HG03460 (cell line): ENCODE results near the gene SCRG1.
A peak's percentile ranks its signal among the peaks of the same experiment; 100 is the strongest.

Source experiments
- ATAC-seq: cut with Tn5 transposase; IDR thresholded peaks from one replicate; pipeline ENCODE4 v1.9.1; 2021; ENCODE audit not compliant: unreplicated experiment

Gene SCRG1

DNA sequence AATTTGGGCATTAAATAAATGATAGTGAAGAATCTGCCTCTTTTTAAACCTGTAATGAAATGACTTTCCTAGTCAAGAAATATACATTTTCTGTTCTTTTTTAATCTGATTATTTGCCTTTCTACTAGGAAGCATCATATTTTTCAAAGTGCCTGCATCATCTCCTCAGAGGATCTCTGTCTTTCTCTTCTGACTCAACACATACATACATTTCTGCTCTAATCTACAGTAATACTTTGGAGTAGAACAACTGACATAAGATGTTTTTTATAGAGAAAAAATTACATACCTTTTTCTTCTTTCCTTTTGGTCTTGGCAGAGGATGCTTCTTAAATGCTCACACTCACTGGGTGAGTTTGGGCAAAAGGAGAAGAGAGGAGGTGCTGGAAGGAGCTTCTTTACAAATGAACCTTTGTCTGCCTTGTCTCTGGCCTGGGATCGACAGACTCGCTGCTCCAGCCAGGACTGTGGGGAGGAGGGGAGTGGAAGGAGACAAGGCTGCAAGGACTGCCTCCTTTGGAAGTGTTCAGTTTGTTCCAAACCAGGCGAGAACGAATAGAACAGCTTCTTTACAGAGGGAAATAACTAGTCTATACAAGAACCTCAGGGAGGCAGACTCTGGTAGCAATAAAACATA lies at the start of gene SCRG1:
Gene SCRG1, minus strand, starts transcription at position 338 of the 637 bp plus-strand sequence. CDS start 7,702 bp downstream, outside the sequence.
- no peak for ATAC-seq

DNA sequence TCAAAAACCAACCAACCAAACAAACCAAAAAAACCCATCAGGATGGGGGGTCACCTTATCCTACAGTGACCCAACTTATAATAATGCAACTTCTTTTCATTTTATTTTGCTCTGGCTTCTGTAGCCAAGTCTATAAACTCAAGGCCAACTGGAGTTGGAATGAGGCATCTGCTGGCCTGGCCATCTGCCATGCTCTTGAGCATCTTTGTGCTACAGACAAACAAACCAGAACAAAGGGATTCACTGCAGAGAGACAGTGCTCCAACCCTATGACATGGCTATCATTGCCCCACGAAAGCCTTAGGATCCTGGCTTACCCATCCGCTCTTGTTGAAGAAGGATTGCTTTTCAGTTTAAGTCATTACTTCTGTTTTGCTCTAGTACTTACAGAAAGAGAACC lies 49.2 kb upstream of the SCRG1 start:
- no peak for ATAC-seq

DNA sequence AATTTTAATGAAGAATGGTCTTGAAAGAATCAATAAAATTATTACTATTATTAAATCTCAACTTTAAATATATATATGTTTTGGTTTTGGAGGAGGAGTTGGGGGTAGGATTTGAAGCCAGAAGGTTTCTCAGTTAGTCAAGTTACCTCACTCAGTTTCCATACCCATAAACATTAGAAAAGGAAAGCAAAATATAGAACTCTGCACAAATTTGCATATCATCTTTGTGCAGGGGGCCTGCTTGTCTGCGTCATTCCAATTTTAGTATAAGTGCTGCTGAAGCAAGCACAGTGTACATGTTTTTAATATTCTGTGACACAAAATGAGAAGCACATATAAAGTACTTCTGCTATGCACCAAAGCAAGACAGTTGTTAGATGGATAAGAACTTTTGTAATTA lies 47.5 kb upstream of the SCRG1 start:
- peak; percentile 81 for ATAC-seq

DNA sequence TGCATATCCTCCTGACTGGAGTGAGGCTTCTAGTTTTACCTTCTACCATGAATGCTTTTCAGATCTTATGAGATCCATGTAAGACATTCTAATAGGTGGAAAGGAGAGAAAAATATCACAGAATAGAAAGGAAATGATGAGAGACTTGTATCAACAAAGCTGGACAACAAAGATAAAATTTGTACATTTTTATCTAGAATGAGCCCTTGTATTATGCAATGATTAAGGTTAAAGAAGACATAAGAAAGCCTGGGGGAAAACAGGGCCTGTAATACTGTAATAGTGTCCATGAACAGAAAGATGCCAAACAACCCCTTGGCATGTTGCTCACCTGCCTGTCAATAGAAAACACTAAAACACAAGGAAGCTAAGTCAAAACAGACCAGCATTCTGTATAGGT lies 44.2 kb upstream of the SCRG1 start:
- no peak for ATAC-seq

DNA sequence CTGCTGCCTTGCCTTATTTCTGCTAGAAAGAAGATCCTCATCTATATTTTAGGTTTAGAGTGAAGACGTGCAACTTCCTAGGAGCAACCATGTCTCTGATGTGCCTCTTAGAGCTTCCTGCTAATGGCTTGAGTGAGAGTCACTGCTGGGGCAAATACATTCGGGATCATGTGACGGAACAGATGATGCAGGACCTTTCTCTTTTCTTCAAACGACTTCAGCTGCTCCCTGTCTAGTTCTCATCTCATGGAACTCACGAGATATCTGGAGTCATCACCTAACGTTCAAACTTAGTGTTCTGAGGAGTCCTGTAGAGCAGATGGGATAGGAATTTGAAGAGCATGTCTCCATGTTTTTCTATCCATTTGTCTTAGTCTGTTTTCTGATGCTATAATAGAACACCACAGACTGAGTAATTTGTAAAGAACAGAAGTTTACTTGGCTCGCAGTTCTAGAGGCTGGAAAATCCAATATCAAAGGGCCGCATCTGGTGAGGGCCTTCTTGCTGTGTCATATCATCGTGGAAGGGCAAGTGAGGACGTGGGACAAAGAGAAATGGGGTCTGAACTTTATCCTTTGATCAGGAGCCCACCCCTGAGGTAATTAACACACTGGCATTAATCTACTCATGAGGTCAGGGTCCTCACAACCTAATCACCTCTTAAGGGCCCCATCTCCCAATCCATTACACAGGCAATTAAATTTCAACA lies 43.5 kb upstream of the SCRG1 start:
- no peak for ATAC-seq

DNA sequence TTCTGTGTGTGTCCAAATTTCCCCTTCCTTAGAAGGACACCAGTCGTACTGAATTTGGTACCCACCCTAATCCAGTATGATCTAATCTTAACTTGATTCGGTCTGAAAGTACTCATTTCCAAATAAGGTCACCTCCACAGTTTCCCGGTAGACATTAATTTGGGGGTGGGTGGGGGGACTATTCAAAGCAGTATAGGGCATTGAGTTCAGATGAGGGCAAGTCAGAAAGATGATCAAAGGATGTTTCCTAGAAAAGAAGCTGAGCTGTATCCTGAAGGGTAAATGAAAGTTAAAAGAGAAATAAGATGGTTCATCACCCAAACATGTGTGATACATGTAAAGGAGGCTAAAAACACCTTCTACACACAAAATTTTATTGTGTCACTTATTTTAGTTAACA lies 42.0 kb upstream of the SCRG1 start:
- no peak for ATAC-seq

DNA sequence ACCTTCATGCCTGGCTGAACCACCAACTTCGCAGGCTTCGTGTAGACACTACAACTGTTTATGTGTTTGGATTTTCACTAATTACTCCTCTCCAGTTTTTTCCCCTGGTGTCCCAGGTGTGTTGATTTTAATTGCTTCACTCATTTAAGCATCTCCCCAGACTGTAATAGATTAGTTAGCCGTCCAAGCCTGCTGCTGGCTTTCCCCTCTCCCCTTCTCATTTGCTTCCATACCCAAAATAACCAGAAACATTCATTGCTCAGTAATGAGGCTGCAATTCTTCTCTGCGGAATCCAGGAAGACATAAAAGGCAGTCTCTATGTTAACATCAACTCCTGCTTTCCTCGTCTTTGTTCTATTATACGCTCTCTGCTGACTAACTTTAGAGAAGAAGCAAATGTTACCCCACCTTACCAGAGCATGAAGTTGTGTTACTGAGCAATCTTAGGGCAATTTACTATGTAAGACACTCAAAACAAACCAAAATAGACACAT lies 37.9 kb upstream of the SCRG1 start:
- no peak for ATAC-seq

DNA sequence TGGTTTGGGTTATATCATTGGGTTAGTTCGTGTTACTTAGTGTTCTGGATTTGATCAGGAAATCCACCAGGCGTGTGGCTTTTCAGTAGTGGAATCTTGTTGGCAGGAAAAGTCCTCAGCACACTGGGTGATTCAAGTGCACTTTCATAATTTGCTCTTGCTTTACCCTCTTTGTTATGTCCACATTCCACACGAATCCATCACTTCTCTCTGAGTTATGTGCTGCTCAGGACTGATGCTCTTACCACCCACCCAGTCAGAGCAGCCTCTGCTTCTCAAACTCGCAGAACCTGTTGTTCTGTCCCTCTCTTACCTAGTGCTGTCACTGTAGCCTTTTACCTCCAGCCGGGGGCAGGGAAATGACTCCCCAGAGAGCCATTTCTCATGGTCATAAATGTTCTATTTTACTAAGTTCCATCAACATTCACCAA lies 37.2 kb upstream of the SCRG1 start:
- no peak for ATAC-seq

DNA sequence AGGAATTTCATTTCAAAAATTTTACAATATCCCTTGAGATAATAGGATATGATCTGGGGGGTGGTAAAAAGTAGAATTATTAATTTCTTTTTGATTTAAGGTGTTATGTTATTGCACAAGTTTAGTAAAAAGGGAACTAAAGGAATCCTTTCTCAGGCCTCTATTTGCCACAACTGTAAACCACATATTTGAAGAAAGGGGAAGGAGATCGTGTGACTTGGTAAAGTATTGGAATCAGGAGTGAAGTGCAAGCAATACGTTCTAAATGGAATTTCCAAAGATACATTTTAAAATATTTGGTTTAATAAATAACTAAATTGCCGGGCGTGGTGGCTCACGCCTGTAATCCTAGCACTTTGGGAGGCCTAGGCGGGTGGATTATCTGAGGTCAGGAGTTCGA lies 35.3 kb upstream of the SCRG1 start:
- ATAC-seq = no peak

DNA sequence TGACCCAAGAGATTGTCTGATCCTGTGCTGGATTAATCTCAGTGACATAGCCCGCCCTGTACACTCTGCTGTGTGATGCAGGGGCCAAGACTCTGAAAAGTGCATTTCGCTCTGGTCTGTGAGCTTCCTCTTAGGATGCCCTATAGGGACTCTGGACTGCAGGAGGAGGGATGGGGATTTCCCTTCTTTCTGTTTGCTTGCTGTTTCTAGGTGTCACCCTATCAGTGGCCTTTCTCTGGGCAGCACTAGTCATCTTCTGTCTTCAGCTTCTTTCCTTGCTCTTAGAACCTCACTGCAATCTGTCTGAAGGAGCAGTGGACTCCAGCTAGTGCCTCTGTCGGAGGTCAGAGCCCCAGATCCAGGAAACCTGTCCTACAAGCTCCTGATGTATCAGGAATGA lies 34.5 kb upstream of the SCRG1 start:
- ATAC-seq = no peak

DNA sequence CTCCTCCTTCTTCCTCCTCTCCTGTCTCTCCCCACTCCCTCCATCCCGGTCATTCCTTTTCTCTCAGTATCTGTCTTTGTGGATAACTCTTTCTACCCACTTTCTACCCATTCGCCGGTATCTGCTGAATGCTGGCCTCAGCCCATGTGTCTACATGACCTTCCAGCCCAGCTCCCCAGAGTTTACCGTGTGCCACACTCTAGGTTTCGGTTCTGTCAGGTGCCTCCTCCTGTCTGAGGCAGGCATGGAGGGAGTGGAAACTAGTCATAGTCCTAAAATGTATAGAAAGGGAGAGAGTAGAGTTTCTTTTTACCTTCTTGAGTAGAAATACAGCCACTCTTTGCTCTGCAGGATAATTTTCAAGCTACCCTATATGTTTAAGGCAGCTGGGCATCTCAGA lies 33.5 kb upstream of the SCRG1 start:
- no peak for ATAC-seq

DNA sequence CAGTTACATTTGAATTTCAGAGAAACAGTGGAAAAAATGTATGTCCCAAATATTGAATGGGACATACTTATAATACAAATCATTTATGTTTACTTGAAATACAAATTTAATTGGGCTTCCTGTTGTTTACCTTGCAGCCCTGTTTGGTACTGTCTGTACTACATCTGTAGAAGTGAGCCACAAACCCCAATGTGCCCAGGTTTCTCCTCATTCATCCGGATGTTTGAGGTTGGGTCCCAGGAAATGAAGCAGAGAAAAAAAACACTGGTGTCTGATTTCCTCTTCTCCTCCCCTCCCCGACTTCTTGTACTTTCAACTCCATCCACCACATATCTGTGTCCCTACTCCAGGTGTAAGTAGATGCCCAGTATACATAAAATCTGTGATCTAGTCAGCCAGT lies 27.1 kb upstream of the SCRG1 start:
- ATAC-seq = no peak

DNA sequence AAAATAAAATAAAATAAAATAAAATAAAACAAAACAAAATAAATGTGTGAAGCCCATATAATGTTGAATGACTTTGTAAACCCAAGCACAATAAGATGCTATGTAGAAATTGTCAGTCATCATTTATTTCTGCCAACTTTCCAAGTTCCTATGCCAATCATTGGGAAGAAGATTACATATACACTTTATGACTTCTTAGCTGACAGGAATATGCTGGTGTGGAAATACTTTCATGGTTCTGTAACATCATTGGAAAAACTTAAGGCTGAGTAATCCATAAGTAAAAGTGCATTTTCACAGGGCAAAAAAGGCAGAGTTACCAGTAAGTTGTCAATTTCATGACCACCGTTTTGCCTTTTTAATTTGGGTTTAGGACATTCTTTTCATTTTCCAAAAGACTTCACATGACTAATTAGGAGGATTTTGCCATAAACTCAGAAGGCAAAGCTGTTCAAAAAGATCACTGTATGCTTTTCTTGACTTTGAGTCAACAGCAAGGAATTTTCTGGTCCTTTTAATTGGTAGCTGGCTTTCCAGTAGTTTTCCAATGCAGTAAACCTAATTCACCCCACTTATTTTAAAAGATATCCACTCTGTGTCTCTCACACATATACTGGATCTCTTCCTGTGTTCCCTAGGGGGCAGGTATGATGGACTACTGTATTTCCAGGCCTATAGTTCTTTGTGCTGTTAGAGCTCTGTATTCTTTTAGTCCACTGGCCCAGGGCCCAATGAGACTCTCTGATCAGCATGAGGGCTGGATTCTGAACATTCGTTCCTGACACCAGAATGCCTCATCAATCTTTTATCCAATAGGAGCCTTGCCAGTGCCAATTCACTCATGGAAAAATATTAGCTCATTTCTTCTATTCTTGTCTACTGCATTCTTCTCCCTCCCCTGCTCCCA lies 26.2 kb upstream of the SCRG1 start:
- no peak for ATAC-seq

DNA sequence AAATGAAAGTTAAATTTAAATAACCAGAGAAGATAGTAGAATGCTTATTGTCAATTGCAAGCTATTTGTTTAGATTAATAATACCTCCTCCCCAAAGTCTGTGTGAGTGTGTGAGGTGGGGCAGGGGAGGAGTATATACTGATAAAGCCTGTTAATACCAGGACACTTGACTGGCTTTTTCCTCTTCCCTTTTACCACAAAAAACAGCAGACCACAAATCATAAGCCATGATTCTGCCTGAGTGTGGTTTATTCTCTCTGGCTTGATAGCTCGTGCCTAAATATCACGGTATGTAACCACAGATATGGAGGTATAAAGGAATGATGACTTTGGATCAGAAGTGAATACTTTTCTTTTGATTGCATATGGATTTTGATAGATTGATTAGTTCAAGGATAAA lies 21.9 kb upstream of the SCRG1 start:
- ATAC-seq = no peak

DNA sequence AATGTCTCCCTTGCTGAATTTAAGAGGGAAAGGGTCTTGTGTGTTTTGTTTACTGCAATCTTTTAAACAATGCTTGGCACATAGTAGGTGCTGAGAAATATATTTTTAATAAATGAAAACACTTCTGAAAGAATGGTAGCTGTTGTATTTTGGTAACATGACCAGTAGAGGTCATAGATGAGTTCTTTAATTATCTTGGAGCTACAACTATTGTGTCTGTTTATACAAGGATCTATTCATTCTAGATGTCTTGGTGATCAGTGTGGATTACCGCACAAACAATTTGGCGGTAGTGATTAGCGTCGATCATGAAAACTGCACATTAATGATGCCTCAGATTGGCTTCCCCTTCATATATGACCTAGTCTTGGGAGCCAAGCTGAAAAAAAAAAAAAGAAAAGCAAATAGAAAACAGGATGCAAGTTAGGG lies 21.4 kb upstream of the SCRG1 start:
- ATAC-seq = no peak

DNA sequence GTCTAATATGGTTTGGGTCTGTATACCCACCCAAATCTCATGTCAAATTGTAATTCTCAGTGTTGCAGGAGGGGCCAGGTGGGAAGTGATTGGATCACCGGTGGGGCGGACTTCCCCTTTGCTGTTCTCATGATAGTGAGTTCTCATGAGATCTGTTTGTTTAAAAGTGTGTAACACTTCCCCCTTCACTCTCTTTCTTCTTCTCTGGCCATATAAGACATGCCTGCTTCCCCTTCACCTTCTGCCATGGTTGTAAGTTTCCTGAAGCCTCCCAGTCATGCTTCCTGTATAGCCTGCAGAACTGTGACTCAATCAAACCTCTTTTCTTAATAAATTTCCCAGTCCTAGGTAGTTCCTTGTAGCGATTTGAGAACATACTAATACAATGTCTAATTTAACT lies 19.7 kb upstream of the SCRG1 start:
- no peak for ATAC-seq

DNA sequence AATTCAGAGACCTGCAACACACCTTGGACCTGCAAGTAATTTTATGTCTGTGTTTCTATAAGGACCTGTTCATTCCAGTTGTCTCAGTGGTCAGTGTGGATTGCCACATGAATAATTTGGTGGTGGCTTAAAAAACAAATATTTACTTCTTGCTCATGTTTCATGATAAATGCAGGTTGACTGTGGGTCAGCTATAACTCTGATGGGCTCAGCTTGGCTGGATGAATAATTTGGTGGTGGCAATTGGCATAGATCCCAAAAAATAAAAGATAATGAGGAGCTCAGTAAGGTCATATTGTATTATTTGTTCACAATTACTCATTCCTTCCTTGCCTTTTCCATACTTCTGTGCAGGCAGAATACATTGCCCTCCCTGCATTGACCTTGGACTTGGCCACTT lies 18.9 kb upstream of the SCRG1 start:
- no peak for ATAC-seq

DNA sequence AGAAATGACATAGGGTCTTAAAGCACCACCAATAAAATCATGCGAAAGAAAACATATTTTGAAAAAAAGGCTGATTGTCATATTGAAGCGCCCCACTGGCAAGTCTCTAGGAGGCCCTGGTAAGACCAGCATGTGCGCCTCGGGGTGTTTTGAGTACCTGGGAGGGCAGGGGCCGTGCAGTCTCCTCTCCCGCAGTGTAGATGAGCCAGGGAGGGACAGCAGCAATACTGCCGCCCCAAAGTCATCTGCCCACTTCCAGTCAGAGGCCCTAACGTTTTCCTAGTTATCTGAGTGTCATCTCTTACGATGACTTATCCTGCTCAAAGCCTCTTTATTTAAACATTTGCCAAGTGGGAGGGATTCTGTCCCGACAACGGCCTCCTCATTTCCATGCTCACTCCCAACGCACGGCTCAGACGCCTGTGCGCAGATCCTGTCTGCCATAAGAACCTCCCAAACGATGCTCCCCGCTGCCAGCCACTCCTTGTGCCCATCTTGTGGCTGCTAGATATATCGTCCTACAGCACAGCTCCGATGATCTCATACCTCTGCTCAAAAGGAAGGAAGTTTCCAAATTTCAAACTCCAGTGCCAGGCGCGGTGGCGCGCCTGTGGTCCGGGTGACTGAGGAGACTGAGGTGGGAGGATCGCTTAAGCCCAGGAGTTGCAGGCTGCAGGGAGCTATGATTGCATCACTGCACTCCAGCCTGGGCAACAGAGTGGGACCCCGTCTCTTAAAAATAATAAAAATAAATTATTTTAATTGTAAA lies 17.2 kb upstream of the SCRG1 start:
- no peak for ATAC-seq

DNA sequence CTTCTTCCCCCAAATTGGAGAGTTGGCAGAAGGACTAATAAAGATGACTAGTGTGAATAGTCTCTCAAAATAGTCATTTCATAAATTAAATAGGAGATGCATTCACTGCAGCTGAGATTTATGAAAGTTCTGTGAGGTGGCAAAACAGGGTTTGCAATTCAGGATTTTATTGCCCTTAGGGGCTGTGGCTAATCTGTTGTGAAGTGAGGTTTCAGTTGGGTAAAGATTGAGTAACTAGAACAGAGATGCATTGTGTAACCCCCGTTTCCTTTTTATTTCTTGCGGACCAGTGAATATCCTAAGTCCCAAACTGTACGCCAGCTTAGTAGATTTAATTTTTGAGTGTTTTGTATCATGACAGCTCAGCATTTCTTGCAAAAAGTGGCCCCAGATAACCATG lies 16.2 kb upstream of the SCRG1 start:
- no peak for ATAC-seq

DNA sequence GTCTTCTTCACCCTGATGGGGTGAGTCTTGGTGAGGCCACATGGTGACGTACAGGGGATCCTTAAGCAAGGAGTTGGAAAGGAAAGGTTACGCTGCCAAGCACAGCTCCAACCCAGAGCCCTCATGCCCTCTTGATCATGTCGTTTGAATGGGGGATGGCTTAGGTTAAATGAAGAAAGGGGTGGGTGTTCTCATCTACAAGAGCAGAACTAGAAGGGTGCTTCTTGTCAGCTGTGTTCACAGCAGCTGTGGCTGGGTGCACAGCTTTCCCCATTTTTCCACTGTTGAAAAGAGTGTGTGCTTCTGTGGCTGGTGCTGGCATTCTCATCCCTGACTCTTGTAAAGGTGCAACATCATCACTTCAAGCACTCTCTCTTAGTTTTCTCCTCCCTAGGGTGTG lies 15.5 kb upstream of the SCRG1 start:
- no peak for ATAC-seq

DNA sequence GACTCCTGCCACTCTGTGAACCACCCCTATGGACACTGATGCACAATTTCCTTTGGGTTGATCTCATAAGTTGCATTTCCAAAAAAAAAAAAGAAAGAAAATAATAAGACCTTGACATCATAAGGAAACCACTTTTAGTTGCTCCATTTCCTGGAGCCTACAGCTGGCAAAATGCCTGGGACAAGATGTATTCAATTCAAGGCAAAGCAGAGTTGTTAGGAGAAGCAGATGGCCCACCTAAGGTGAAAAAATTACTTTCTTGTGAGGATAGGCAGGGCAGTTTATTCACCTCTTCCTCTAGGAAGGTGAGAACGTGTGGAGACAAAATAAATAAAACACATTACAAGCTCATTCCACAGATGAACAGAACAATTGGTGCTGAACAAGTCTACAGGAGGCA lies 14.1 kb upstream of the SCRG1 start:
- no peak for ATAC-seq
